GM12892 (cell line): Measurements from ENCODE around the gene ARHGEF2.
"Not testable (repeated sequence)": the region's sequence is repeated elsewhere in the genome, so short reads cannot be mapped to it uniquely, and the experiment has no call there.

Experiments used
- POLR2A ChIP-seq: IDR thresholded peaks from 2 replicates; pipeline ENCODE4 v1.6.1; 2011; ENCODE audit warnings: low read depth, low read length, control low read depth
- TAF1 ChIP-seq: IDR thresholded peaks from 2 replicates; pipeline ENCODE4 v1.6.1; 2011; ENCODE audit warnings: low read depth, mild to moderate bottlenecking, control low read depth, low read length, borderline replicate concordance

DNA sequence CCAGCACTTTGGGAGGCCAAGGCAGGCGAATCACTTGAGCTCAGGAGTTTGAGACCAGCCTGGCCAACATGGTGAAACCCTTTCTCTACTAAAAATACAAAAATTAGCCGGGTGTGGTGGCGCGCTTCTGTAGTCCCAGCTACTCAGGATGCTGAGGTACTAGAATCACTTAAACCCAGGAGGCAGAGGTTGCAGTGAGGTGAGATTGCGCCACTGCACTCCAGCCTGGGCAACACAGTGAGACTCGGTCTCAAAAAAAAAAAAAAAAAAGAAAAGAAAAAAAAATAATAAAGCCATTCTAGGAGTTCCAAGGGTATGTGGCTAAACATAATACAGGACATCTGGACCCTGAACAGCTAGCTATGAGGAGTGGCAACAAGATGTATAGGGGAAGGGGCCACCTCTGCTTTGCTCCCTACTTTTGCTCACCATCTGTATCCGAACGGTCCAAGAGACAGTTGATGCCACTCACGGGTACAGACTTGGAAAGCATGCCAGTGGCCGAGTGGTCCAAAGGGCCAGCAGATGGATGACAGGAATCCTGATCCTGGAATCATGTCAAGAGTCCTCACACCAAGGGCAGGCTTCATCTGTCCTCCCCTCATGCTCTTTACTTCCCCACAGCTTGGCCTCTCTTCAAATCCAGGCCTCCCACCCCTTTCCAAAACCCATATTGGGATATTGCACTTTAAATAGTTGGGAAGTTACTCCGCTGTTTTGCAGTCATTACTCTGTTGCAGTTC, 6.7 kb upstream of the ARHGEF2 start:
- not testable (repeated sequence) for TF ChIP-seq POLR2A, TAF1
